NT2/D1 (cell line): ENCODE measurements around the gene CFL1.

Experiments used
- DNase-seq: peaks from one replicate; pipeline ENCODE4 v3.0.0-alpha.2; 2011; ENCODE audit warnings: low read depth, low spot score
- H3K27me3 ChIP-seq: 2 replicates; pipeline ENCODE4 v1.6.0; 2011; ENCODE audit warnings: mild to moderate bottlenecking; ENCODE audit not compliant: insufficient read length, insufficient read depth
- H3K36me3 ChIP-seq: 2 replicates; pipeline ENCODE4 v1.6.1; 2011; ENCODE audit warnings: mild to moderate bottlenecking, low read length, mixed read lengths; ENCODE audit not compliant: insufficient read depth, insufficient read length
- H3K4me1 ChIP-seq: 2 replicates; pipeline ENCODE4 v1.5.1; 2011; ENCODE audit not compliant: insufficient read depth, insufficient read length
- H3K4me3 ChIP-seq: 2 replicates; pipeline ENCODE4 v1.5.1; 2011; ENCODE audit warnings: low read depth; ENCODE audit not compliant: insufficient read length
- H3K9ac ChIP-seq: 2 replicates; pipeline ENCODE4 v1.6.0; 2011; ENCODE audit warnings: low read depth; ENCODE audit not compliant: insufficient read length
- H3K9me3 ChIP-seq: 2 replicates; pipeline ENCODE4 v1.5.1; 2011; ENCODE audit warnings: mild to moderate bottlenecking, low read length; ENCODE audit not compliant: insufficient read depth
- SUZ12 ChIP-seq: IDR thresholded peaks from 2 replicates; pipeline ENCODE4 v1.6.1; 2011; ENCODE audit not compliant: insufficient read length, insufficient read depth; ENCODE audit errors: extremely low read depth
- YY1 ChIP-seq: IDR thresholded peaks from 2 replicates; pipeline ENCODE4 v1.6.1; 2011; ENCODE audit not compliant: insufficient read length, insufficient read depth
- ZNF274 ChIP-seq: IDR thresholded peaks from 2 replicates; pipeline ENCODE4 v1.6.1; 2011; ENCODE audit warnings: mild to moderate bottlenecking, low read depth, low read length

Gene CFL1

DNA sequence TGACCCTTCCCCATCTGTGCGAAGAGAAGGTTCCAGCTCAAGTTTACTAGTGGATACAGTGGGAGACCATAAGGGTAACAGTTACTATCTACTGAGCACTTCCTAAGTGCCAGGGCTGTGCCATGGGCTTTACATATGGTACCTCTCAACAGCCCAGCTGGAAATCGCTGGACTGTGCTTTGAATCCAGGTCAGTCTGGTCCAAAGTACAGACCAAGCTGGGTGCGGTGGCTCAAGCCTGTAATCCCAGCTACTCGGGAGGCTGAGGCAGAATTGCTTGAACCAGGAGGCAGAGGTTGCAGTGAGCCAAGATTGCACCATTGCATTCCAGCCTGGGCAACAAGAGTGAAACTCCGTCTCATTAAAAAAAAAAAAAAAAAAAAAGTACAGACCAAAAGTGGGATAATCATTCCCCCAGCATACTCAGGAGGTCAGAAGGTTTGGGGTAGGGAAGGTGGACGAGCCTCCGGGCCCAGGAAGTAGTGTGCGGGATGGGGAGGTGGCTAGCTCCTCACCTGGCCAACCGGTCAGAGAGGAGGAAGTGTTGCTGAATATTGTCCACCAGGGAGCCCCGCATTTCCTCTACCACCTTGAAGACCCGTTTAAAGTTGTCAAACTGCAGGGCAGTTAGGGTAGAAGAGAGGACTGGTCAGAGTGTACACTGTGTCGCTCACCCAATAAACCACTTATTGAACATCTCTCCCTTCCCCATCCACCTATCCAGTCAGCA lies 28.0 kb upstream of the CFL1 start:
- peaks cover 13% of the 10 kb centered on the region for H3K4me1 ChIP-seq
- DNase-seq = no peak
- no peak overlapping the region for H3K4me3 ChIP-seq
- TF ChIP-seq ZNF274 (no peak), YY1 (no peak), SUZ12 (no peak)
- no peak overlapping the region for H3K9ac ChIP-seq
- H3K27me3 ChIP-seq = peaks cover 14% of the 10 kb centered on the region
- H3K36me3 ChIP-seq = peaks cover 63% of the 10 kb centered on the region
- peaks cover 20% of the 10 kb centered on the region; the same call in 1 of the 2 replicates for H3K9me3 ChIP-seq

GRCh38 chr11:65885231-65885630 lies 27.3 kb upstream of the CFL1 start:
- TF ChIP-seq SUZ12 = no peak
- no peak for TF ChIP-seq ZNF274
- TF ChIP-seq YY1 = no peak
- DNase-seq = no peak
- Histone ChIP-seq H3K36me3 (peaks cover 66% of the 10 kb centered on the region), H3K27me3 (peaks cover 13% of the 10 kb centered on the region), H3K4me1 (peaks cover 13% of the 10 kb centered on the region), H3K4me3 (no peak overlapping the region), H3K9ac (no peak overlapping the region), H3K9me3 (peaks cover 20% of the 10 kb centered on the region; the same call in 1 of the 2 replicates)

- H3K36me3 ChIP-seq = peaks cover 66% of the 10 kb centered on the region
- peaks cover 8% of the 10 kb centered on the region for H3K27me3 ChIP-seq
- no peak overlapping the region for H3K4me3 ChIP-seq
- TF ChIP-seq YY1 (no peak), ZNF274 (no peak), SUZ12 (no peak)
- no peak overlapping the region for H3K9ac ChIP-seq
- H3K4me1 ChIP-seq = peaks cover 13% of the 10 kb centered on the region
- no peak for DNase-seq
- H3K9me3 ChIP-seq = peaks cover 20% of the 10 kb centered on the region; the same call in 1 of the 2 replicates
These were observed 26.7 kb upstream of the CFL1 start for GRCh38 chr11:65884716-65885092.

DNA sequence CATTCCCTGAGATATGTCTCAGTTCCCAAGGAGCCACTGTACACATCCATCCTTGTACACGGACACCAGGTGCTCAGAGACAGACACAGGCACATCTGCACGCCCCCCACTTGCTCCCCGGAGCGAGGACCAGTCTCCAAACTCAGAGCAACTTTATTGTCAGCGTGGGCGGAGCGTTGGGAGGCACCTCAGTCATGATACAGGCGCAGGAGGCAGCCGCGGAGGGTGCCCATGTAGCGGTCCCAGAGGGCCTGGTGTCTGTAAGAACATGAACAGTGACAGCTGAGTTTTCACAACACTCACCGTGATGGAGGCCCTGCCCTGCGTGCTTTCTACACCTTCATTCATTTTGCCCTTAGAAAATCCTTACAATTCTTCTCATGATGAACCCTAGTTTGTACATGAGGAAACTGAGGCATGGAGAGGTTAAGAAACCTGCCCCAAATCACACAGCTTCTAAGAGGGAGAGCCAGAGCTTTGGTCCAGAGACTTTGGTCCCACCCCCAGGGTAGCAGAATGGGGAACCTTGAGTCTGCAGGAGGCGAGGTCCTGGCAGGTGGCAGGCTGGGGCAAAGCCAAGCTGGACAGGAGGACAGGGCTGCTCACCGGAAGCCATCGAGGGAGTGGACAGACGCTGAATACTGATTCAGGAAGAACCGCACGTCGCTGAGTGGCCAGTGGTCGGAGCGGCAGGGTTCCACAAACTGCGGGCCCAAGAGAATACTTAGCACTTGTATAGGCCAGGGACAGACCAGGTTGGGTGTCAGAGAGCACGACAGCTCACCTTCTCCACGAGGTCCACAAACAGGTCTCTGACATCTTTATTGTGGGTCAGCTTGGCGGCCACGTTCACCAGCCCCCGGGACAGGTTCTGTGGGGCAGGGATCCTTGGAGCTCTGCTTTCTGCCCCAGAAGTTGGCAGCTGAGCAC lies 26.1 kb upstream of the CFL1 start:
- TF ChIP-seq SUZ12 (no peak), YY1 (no peak), ZNF274 (no peak)
- no peak for DNase-seq
- Histone ChIP-seq H3K27me3 (peaks cover 1% of the 10 kb centered on the region), H3K9ac (peak overlapping the region; percentile 46), H3K36me3 (peaks cover 66% of the 10 kb centered on the region), H3K4me1 (peaks cover 10% of the 10 kb centered on the region), H3K4me3 (no peak overlapping the region), H3K9me3 (peaks cover 20% of the 10 kb centered on the region; the same call in 1 of the 2 replicates)

DNA sequence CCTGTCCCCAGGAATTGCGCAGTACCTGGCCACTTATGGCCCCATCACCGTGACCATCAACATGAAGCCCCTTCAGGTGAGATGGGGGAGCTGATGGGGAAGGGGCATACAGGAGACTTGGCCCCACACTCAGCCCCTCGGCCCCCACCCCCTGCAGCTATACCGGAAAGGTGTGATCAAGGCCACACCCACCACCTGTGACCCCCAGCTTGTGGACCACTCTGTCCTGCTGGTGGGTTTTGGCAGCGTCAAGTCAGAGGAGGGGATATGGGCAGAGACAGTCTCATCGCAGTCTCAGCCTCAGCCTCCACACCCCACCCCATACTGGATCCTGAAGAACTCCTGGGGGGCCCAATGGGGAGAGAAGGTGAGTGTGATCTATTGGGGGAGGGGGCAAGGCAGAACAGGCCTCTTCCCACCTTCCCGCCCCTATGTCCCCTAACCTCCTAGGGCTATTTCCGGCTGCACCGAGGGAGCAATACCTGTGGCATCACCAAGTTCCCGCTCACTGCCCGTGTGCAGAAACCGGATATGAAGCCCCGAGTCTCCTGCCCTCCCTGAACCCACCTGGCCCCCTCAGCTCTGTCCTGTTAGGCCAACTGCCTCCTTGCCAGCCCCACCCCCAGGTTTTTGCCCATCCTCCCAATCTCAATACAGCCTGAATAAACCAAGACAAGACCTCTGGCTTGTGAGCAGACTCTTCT lies 25.2 kb upstream of the CFL1 start:
- H3K9ac ChIP-seq = no peak overlapping the region
- peaks cover 20% of the 10 kb centered on the region; the same call in 1 of the 2 replicates for H3K9me3 ChIP-seq
- peaks cover 66% of the 10 kb centered on the region for H3K36me3 ChIP-seq
- H3K4me1 ChIP-seq = peaks cover 10% of the 10 kb centered on the region
- no peak for DNase-seq
- TF ChIP-seq YY1 (no peak), SUZ12 (no peak), ZNF274 (no peak)
- no peaks in the 10 kb centered on the region for H3K27me3 ChIP-seq
- no peak overlapping the region for H3K4me3 ChIP-seq

DNA sequence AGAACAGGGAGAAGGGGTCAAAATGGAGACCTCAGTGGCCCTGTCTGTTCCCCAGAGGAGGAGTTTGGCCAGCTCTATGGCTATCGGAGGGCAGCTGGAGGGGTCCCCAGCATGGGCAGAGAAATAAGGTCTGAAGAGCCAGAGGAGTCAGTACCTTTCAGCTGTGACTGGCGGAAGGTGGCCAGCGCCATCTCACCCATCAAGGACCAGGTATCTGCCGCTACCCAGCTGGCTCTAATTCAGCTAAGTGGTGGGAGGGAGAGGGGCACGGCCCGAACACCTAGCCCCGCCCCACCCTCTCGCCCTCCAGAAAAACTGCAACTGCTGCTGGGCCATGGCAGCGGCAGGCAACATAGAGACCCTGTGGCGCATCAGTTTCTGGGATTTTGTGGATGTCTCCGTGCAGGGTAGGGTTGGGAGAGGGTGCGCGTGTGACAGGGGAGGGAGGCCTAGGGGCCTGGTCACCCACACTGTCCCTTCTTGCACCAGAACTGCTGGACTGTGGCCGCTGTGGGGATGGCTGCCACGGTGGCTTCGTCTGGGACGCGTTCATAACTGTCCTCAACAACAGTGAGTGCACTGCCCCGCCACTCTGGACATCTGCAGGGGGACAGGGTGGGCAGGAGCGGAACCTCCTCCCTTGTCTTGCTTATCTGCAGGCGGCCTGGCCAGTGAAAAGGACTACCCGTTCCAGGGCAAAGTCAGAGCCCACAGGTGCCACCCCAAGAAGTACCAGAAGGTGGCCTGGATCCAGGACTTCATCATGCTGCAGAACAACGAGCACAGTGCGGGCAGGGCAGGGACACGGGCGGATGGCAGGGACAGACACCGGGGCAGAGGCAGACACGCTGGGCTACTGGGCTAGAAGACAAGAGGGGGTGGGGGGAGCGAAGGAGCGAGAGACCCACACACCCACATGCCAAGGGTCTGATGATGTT lies 24.4 kb upstream of the CFL1 start:
- TF ChIP-seq YY1 = no peak
- no peak for TF ChIP-seq ZNF274
- TF ChIP-seq SUZ12 = no peak
- no peak for DNase-seq
- Histone ChIP-seq H3K4me3 (no peak overlapping the region), H3K36me3 (peaks cover 66% of the 10 kb centered on the region), H3K4me1 (peaks cover 9% of the 10 kb centered on the region), H3K27me3 (no peaks in the 10 kb centered on the region), H3K9ac (no peak overlapping the region), H3K9me3 (peaks cover 20% of the 10 kb centered on the region; the same call in 1 of the 2 replicates)
